Bone marrow (tissue), 2 donors: Measurements from ENCODE around the gene IFI35.
"Not testable (repeated sequence)": the region's sequence is repeated elsewhere in the genome, so short reads cannot be mapped to it uniquely, and the experiment has no call there.

Experiments
- DNase-seq, 2 donors: peaks; one replicate each; lab custom pipeline; 2025; lab: John Stamatoyannopoulos, UW

Gene IFI35

GRCh38 chr17:43006639-43007551 is at the start of gene IFI35:
TSS of gene IFI35 (plus strand) at chr17:43006784. CDS start at chr17:43006948, 164 bp downstream.
- DNase-seq, result peak; percentile 47 to 86

- peak; percentile 54 to 91 for DNase-seq
Measured at GRCh38 chr17:42964161-42964932, 42.2 kb upstream of the IFI35 start, which contains the start of gene AARSD1. TSS of gene AARSD1 (minus strand) at chr17:42964454. CDS start at chr17:42964440, 14 bp downstream.

DNA sequence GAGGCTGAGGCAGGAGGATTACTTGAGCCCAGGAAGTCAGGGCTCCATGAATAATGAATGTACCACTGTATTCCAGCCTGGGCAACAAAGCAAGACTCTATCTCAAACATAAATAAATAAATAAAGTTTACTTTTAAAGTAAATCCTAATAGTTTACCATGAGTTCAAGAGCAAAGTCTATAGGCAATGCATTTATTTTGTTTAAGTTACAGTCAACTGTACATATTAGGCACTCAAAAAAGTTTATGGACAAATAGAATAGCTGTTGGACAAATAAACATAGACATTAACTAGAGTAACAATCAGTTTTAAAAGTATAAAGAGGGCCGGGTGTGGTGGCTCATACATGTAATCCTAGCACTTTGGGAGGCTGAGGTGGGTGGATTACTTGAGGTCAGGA is 38.7 kb upstream of the IFI35 start:
- DNase-seq, result no peak

DNA sequence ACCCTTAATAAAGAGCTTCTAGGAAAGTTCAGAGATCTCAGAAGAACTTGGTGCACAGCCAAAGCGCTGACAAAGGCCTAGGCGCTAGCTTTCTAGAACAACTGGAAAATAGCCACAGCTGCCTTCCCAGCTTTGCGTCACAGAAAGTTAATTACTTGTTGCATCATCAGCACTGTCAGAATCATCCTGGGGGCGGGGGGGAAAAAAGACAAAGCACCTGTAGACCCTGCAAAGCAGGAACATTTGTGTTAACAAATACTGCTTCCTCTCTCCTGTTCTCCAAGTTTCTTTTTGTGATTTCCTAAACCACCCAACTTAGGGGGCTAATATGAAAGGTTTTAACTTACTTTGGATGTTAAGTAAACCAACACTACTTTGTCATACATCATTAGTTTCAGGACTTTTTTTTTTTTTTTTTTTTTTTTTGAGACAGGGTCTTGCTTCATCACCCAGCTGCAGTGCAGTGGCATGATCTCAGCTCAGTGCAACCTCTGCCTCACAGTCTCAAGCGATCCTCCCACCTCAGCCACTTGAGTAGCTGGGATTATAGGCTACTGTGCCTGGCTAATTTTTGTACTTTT is 37.5 kb upstream of the IFI35 start:
- DNase-seq, result no peak

- no peak for DNase-seq
Measured at GRCh38 chr17:42971589-42971988, 35.0 kb upstream of the IFI35 start.

DNA sequence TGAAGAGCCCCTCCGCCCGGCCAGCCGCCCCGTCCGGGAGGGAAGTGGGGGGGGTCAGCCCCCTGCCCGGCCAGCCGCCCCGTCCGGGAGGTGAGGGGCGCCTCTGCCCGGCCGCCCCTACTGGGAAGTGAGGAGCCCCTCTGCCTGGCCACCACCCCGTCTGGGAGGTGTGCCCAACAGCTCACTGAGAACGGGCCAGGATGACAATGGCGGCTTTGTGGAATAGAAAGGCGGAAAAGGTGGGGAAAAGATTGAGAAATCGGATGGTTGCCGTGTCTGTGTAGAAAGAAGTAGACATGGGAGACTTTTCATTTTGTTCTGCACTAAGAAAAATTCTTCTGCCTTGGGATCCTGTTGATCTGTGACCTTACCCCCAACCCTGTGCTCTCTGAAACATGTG is 33.3 kb upstream of the IFI35 start:
- not testable (repeated sequence) for DNase-seq

GRCh38 chr17:42975265-42975664 is 31.3 kb upstream of the IFI35 start:
- no peak for DNase-seq

GRCh38 chr17:42975701-42976100 is 30.9 kb upstream of the IFI35 start:
- not testable (repeated sequence) for DNase-seq

DNA sequence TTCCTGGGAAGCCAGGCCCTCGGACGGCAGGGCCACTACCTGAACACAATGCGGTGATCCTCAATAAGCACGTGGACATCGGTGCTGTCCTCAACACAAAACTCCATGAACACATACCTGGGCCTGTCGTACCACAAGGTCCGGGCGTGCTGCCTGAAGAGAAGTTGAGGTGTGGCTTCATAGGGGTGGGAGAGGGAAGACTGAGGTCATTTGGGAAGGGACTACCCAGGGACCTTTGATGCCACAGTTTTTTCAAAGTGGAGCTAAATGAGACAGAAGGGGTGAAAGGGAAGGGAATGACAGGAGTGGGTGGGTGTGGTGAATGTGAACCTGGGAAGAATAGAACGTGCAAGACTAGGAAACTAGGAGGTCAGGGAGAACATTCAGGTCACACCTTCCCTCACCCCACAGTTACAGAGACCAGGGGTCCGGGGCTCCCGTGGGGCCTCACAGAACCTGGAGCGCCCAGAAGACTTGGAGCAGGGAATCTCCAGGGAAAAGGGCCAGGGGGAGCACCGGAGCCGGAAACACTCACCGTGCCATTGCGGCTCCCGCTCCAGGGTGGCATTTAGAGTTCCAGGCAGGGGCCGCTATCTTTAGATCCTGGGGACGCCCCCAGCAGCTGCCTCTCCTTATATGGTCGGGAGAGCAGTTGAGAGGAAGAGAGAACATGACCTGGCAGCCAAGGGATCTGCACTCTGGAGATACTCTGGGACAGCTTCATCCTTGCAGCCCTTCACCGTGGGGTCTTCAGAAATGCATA is 26.9 kb upstream of the IFI35 start, which contains the start of gene PTGES3L:
Gene PTGES3L (minus strand): TSS at position 570 of the 763 bp plus-strand sequence. CDS start 27 bp downstream, at position 543.
- no peak for DNase-seq

DNA sequence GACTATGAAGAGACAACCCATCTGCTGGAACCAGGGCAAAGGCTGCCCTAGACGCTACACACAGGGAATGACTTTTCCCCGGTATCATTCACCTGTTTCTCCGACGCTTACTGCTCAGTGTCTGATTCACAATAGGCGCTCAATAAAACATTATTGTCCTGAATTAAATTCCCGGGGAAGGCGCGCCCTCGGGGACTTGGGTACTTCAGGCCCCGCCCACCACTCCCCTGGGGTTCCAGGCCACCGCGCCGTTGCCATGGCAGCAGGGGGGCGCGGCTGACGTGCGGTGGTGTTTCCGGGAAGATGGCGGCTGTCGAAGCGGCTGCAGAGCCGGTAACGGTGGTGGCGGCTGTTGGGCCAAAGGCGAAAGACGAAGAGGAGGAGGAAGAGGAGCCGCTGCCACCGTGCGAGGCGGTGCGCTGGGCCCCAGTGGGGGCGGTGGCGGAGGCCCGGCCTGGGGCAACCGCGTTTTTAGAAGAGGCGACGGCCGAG is 26.3 kb upstream of the IFI35 start, which contains the start of gene RUNDC1:
Gene RUNDC1 (plus strand): TSS at position 292 of the 492 bp plus-strand sequence. CDS start 12 bp downstream, at position 304.
- DNase-seq, result peak; percentile 64 to 67

- DNase-seq, result peak in 1 of 2 donors; percentile 31
Measured at GRCh38 chr17:42980766-42981397, 25.7 kb upstream of the IFI35 start.

- no peak for DNase-seq
Measured at GRCh38 chr17:42982266-42982665, 24.3 kb upstream of the IFI35 start.

DNA sequence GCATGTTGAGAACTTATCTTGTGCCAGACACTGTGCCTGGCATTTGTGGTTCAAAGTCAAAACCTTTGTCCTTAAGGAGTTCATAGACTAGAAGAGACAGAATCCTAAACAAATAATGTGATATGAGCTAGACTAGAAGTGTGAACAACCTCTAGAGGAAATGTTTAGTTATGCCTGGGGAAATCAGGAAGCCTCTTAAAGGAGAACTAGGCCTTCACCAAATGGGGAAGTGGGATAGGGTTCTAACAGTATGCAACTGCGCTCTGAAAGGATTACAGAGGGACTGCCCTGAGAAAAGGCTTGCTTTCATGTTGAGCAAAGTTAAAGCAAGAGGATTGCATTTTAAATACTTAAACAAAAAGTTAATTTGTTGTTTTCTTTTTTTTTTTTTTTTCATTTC is 21.4 kb upstream of the IFI35 start:
- peak in 1 of 2 donors; percentile 68 for DNase-seq

DNA sequence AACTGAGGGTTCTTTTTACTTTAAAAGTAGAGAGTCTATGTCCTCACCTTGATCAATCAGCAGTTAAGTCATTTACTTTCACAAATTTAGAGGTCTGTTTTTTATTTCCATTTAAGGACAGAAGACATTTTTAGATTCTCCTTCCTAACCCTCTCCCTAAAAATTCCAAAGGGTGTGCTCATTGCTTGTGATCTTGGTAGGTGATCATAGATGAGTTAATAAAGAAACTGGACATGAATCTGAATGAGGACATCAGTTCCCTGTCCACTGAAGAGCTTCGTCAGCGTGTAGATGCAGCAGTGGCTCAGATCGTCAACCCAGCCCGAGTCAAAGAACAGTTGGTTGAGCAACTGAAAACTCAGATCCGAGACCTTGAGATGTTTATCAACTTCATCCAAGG is 17.4 kb upstream of the IFI35 start:
- DNase-seq, result no peak

DNA sequence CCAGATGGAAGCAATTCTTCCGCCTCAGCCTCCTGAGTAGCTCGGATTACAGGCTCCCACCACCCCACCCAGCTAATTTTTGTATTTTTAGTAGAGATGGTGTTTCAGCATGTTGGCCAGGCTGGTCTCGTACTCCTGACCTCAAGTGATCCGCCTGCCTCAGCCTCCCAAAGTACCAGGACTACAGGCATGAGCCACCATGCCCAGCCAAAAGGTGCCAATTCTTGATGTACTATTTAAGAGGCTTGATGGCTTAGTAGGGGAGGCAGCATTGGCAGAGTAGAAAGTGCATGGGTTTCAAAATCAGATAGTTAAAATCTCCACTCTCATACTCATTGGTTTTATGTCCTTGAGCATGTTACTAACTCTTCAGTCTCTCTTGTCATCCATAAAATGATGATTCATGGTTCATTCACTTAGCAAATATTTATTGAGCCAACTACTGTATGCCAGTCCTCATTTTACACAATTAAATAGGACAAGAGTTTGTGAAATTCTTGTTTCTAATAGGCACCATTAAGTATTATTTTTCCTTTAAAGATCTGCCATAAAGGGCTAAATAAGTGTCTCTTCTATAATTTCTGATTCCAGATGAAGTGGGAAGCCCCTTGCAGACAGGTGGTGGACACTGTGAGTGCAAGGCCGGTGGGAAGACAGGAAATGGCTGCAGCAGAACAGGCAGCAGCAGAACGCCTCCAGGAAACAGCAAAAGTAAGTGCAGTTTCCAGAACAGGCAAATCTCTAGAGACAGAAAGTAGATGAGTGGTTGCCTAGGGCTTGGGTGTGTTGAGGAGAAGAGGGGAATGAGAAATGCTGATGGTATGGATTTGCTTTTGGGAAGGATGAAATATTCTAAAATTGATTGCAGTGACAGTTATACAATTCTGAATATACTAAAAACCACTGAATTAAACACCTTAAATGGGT is 16.6 kb upstream of the IFI35 start:
- no peak for DNase-seq

DNA sequence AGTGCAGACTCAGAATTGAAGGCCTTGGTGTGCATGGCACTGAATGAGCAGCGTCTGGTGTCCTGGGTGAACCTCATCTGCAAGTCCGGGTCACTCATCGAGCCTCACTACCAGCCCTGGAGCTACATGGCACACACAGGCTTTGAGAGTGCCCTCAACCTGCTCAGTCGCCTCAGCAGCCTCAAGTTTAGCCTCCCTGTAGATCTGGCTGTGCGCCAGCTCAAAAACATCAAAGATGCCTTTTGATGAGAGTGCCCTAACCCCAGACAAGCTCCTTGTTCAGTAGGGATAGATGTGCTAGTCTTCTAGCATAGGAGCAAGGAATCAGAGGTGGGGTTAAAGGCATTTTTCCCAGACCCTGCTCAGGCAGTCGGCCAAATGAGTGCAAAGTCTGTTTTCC is 15.1 kb upstream of the IFI35 start:
- no peak for DNase-seq

DNA sequence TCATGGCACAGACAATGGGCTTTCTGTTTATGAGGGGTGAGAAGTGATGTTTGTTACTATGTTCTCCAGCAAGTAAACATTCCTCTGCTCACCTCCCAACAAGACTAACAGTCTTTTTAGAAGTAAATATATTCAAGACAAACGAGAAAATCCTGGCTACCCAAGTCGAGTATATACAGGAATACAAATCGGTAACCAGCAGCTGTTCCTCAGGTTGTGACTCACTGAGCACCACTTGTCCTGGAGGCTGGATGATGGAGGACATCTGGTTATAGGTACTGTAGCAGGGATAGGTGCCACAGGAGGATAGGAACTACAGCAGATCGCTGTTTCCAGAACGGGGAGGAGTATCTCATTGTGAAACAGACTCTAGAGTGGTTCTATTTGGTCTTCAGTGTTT is 13.7 kb upstream of the IFI35 start:
- DNase-seq, result no peak

DNA sequence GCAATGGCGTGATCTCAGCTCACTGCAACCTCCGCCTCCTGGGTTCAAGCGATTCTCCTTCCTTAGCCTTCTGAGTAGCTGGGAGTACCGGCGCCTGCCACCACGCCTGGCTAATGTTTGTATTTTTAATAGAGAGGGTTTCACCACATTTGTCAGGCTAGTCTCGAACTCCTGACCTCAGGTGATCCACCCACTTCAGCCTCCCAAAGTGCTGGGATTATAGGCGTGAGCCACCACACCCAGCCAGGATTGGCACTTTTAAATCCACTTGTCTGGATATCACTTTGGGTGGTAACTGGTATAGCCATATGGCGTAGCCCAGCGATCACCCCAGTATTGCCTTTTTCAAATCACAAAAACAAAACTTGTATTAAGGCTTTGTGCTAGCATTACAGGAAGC is 12.7 kb upstream of the IFI35 start:
- not testable (repeated sequence) for DNase-seq

DNA sequence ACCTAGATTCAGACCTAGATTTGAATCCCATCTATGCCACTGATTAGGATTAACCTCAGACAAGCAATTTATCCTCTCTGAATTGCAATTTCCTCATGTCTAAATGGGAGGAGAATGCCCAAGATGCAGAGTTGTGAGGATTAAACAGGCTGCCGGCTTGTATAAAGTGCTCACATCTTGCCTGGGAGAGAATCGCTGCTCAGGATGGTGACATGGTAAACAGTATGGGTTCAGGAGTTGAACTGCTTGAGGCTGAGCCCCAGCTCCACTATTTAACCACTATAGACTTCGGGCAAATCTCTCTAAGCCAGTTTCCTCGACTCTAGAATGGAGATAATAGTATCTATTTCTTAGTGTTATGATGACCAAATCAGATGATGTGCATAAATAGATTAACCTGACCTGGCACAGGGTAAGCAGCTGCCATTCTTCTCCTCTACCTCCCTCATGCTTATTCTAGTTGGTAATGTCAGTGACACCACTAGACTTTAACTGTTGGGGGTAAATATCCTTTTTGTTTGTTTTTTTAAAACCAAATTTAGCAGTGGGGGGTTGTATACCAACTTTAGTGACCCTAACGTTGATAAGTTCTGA is 9.1 kb upstream of the IFI35 start:
- no peak for DNase-seq
